ENCODE data around the gene JPH3.

The JPH3 gene

DNA sequence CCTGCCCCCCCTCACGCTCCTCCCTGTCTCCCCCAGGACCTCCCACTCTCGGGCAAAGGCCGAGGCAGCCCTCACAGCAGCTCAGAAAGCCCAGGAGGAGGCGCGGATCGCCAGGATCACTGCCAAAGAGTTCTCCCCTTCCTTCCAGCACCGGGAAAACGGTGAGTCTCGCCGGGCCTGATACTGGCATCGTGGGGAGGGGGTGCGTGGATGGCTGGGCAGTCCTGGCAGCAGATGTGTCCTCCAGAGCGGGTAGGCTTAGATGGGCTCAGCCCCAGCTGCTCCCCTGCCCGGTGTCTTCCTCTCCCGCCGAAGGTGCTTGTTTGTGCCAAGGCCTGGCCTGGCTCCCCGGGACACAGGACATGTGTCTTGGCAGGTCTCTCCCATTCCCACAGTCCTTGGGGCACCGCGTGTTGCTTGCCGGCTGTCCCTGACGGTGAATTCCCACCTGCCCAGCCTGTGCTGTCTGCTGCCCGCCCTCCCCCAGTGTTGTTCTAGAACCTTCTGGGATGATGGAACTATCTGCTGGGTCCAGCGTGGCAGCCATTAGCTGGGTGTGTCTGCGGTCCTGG is 81.9 kb downstream of the JPH3 start:
- DNase-seq, result no peak

DNA sequence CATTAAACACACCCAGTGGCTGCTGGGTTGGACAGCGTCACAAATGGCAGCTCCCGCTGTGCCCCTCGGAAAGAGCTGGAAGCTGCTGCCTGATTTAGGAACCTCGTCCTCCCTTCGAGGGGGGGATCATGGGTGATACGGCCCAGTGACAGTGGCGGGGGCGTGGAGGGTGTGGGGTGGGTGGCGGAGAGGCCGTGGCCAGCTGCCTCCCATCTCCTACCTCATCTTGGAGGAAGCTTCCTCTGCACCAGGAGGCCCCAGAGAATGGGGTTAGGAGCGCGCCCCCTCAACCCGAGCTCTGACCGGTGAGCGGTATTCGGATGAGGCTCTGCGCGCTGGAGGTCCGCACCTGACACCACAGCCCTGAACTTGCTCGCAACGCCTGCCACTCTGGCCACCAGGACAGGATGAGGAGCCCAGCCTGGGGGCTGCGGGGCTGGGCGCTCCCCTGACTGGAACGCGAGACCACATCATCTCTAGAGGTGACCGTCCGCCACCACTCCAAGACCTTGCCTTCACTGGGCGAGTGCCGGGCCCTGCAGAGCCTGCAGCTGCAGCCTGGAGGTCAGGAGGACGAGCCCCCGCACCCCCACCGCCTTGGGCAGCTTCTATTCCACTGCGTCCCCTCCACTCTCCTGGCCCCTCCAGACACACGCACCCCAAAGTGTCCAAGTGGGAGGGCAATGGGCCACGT is 82.5 kb downstream of the JPH3 start:
- no peak for DNase-seq

DNA sequence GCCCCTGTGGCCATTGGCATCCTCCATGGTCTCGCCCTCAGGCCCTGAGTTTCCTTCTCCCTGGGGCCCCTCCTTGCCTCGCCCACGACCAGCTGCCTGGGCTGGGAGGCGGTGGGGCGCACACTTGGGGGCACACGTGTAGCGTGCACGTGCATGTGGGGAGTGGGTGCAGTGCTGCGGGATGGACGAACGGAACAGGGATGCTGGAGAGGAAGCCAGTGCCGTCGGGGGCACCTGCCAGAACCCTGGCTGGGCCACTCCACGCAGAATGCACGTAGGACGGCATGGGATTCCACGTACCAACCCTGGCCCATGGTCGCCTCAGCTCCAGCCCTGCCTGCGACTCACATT is 83.1 kb downstream of the JPH3 start:
- no peak for DNase-seq

DNA sequence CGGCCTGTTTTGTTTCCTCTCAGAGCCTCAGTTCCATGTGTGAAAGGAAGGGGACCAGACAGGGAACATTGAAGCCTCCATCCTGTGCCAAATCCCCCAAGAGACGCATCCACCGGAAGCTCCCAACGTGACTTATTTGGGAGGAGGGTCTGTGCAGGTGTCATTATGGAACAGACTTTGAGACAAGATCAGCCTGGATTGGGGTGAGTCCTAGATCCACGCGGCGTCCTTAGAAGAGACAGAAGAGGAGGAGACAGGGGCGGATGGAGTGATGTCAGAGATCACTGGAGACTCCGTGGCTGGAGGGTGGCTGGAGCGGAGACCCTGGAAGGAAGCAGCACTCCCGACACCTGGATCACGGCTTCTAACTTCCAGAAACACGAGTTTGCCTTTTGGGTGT is 83.5 kb downstream of the JPH3 start:
- no peak for DNase-seq

DNA sequence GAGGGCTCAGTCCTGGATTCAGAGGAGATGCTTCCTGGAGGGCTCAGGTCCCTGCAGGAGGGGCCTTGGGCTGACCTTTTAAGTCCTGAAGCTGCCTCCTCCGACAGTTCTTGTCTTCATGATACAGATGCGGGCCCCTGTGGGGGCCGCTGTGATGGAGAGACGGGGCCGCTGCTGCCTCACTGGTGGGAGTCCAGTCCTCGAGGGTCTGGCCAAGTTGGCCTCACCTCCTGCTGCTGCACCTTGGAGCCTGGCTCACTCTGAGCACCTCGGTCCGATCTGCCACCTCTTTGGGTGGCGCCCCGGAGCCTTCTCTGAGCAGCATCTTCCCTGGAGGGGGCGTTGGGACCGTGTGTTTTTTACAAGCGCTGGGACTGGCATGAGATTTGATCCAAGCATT is 84.4 kb downstream of the JPH3 start:
- DNase-seq, result no peak

DNA sequence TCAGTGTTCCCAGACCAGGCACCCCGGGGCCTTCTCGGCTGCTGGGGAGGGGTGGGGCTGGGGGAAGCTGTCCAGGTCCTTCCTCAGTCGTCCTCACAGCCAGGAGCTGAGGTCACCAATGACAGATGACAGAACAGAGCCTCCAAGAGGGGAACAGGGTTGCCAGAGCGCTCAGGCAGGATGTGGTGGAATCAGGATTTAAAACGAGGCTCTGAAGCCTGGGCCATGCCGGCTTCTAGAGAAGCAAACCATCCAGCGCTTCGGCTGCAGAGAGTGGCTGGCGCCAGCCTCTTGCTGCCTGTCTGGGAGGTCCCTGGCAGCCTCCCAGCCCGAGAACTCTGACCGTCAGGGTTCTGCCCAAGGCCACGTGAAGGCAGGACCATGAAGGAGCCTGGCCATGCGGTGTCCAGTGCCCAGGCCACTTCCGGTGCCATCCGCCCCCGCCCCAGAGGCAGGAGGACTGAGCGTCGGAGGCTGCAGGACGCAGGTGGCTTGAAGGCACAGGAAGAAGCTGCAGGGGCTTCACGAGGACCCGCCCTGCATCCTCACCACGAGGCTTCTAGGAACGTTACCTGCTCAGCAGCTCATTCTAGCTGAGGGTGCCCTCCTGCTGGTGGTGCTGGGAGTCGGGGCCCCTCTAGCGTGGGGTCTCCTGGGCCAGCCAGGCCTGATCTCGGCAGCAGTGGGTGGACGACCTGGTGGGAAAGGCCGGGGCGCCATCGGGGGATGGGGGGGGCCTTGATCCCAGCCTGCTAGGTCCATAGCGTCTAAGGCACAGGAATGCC is 85.0 kb downstream of the JPH3 start:
- DNase-seq, result no peak

DNA sequence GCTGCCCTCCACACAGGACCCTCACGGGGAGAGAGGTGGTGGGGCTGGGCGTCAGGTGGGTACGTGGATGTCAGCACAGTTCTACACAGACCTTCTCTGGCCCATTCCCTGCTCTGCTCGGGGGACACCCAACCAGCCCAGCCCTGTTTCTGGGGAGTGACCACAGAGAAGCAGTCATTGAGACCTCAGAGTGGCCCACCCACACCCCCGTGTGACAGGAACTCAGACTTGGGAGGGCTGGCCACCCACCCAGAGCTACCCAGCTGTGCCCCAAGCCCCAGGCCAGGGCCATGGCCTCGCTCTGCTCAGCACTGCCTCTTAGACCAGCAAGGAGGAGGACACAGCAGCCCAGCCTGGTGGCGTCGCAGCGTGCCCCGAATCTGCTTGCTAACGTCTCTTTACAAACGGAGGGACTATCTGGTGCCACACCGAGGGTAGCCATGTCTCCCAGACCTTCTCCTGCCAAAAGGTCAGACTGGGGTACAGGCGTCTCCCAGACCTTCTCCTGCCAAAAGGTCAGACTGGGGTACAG is 85.8 kb downstream of the JPH3 start:
- no peak for DNase-seq

DNA sequence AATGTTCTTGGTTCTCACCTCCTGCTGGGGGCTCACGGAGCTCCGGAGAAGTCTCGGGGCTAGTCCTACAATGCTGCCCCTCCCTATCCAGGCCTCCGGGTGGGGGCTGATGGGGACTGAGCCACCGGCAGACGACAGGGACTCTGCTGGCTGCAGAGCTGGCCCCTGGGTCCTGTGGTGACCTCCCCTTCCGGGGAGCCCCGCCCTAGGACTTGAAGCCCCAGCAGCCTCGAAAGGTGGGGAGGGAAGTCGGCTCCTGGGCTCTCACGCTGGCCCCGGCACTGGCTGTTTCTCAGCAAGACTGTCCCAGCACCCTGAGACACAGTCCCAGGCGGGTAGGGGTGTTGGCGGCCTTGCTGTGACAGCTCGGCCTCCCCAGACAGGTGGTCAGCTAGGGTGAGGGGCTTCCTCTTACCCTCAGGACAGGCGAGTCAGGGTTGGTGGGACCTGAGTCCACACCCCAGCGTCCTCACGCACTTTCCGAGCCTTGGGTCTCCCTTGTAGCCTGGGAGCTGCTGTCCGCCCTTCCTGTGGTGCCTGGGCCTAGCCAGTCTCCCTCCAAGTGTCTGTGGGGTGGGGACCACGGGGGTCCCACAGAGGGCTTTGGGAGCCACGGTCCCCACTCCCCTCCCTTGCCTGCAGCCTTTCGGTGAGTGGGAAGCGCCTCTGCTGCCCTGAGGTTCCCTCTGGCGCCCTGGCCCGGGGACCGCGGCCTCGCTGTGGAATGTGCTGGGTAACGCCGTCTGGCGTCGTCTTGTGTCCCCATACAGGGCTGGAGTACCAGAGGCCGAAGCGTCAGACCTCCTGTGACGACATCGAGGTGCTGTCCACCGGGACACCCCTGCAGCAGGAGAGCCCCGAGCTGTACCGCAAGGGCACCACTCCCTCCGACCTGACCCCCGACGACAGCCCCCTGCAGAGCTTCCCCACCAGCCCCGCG is 86.8 kb downstream of the JPH3 start:
- DNase-seq, result no peak

DNA sequence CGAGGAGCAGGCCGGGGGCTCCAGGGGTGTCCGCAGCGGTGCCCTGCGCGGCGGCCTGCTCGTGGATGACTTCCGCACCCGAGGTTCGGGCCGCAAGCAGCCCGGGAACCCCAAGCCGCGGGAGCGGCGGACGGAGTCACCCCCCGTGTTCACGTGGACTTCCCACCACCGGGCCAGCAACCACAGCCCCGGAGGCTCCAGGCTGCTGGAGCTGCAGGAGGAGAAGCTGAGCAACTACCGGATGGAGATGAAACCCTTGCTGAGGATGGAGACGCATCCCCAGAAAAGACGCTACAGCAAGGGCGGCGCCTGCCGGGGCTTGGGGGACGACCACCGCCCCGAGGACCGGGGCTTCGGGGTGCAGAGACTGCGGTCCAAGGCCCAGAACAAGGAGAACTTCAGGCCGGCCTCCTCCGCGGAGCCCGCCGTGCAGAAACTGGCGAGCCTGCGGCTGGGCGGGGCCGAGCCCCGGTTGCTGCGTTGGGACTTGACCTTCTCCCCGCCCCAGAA is 87.7 kb downstream of the JPH3 start:
- no peak for DNase-seq

DNA sequence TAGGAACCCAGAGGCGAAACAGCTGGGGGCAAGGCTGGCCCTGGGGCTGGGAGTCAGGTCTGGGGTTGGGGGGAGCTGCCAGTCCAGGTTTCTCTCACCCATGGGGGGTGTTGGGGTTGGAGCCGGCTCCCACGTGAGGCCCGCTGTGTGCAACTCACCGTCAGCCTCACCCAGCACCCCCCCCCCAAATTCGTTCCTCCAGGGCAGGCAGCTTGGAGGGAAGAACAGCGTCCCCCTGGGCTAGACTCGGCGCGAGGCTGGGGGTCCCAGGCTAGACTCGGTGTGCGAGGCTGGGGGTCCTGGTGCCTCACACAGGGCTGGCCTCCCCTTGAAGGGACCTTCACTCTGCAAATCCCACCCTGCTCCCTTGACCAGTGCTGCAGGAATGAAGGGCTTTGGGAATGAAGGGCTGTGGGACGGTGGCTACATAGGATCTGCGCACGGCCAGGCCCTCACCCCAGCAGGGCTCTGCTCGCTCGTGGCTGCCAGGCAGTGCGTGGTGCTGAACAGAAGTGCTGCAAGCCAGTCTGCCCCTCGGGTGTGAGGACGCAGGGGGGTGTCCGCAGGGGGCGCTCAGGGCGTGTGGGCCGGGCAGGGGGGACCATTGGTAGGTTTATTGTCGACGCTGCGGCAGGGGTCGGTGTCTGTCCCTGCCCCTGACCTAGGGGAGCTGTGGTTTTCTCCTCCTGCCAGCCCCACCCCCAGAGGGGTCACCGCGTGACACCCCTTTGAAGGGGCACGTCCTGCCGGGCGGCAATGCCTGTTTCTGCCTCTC is 88.8 kb downstream of the JPH3 start:
- no peak for DNase-seq

DNA sequence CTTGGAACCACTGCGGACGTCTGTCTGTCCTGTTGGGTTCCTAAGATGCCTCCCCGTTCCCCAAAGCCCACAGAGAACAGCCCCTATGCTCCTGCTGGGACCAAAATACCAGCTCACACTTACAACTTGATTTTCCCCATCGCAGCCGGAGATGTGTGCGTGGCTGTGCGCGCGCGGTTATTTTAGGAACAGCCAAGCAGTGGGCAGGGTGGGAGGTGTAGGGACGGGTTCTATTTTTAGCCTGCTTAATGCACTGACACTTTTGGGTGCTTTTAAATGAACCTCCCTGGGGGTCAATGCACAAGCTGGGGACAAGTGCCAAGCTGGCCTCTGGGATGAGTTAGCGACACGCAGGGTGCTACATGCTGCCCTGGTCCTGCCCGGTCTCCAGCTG is 89.4 kb downstream of the JPH3 start:
- DNase-seq, result no peak

DNA sequence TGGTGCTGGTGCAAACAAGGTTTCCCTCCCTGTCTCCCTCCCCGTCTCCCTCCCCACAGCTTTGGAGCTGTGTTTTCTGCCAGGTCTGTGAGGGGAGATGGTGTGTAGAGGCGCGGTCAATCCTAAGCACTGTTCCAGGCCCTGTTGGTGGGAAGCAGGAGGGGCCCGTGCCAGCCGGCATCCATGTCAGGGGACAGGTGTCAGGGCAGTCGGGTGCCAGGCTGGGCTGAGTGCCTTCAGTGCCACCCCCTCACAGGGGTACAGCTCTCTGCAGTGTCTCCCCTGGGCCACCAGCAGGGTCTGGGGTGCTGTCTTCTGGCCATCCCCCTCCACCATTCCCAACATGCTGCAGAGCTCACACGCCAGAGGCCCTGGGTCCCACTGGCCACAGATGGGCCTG is 89.9 kb downstream of the JPH3 start:
- DNase-seq, result no peak

DNA sequence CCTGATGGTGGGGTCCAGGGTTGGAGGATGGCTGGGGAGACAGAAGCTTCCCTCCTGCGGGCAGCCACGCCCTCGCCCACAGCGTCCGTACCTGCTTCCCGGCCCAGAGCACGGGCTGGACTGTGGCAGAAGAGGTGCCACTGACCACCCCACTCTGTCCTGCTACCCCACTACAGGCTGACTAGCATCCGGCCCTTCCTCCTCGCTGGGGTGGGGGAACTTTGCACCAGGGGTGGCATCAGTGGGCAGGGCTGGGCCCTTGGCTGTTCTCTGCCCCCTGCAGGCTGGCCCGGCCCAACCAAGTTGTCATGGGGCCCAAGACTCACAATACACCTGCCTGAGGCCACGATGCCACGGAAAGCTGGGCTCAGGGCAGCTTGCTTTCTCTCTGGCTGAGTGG is 90.4 kb downstream of the JPH3 start:
- DNase-seq, result no peak

DNA sequence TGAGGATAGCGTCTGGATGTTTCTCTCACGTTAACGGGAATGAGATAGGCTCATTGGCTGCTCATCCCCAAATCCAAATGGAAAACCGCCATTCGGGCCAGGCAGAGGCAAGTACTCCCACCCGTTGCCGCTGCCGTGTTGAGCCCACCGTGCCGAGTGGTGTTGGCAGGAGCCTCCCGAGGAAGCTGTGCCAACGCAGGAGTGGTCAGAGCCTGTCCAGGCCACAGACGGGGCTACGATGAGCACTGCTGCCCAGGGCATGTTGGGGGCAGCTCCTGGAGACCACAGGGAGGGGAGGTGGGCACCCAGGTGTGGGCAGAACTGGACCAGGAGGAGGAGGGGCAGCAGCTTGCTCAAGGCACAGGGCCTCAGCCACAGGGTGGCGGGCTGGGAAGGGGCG is 91.5 kb downstream of the JPH3 start:
- no peak for DNase-seq

DNA sequence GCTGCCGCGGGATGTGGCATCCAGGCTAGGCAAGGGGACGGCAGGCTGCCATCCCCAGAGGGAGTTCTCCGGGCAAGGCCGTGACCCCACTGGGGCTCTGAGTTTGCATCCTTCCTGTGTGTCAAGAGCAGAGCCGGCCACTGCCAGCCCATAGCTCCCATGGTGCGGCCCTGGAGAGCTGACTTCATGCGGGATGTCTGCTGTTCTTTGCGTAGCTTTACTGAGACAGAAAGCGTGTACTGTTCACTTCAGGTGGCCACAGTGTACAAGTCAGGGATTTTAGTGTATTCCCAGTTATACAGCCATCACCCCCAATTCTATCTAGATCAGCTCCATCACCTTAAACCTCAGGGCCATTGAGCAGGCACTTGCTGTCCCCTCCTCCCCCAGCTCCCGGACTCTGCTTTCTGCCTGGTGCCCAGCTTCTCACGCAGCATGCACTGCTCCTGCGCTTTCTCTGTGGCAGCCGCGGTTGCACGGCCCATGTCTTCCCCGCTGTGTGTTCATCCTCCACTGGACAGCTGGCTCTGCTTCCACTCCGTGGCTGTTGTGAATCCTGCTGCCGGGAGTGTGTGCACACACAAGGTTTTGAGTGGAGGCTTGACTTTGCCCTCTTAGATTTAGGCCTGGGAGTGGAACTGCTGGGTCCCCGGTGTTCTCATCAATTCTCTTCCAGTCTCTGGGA is 92.3 kb downstream of the JPH3 start:
- DNase-seq, result no peak

DNA sequence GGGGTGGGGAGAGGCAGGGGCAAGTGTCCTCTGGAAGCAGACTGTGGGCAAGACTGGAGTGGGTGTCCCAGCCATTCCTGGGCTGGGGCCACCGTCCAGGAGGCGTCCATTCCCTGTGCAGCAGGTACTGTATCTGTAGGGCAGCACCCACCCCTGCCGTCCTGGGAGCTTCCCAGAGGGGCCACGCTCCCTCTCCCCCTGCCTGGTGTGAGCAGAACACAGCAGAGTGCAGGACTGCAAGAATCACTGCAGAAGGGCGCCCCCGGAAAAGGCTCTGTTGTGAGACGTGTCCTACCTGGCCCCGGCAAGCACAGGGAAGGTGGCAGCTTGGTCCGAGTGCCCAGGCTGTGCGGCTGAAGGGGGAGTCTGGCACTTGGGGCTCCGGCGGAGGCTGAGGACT is 93.2 kb downstream of the JPH3 start:
- DNase-seq, result no peak

DNA sequence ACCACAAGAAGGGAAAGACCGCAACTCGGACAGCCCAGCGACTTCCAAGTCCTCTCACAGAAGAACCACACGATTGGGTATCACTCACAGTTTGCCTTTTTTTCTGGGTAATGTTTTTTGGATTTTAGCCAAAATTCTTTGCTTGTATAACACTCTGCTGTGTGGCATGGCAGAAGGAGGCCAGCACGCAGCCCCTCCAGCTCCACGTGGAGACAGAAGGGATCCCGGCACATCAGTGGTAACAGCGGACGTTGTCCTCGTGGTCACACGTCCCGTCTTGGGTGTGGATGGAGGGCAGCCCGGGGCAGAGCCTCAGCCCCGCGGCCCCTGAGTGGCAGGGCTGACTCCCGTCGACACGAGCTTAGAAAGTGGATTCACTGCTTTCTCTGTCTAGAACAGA is 94.4 kb downstream of the JPH3 start:
- DNase-seq, result no peak

DNA sequence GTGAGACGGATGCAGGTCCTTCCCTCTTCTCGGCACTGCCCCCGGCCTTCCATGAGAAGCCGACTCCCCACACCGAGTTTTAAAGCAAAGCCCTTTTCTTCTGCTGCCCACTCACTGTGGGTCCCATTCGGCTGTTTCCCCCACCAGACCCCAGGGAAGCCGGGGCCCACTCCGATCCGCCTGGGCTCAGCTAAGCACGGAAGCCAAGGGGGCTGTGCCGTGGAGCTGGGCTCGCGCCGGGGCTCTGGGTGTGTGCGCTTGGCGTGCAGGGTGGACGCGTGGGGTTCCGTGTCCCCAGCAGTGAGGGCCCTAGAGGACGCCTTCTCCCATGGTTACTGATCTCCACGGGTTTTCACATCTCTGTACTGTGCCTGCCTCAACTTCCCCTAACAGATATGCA is 94.9 kb downstream of the JPH3 start:
- no peak for DNase-seq

DNA sequence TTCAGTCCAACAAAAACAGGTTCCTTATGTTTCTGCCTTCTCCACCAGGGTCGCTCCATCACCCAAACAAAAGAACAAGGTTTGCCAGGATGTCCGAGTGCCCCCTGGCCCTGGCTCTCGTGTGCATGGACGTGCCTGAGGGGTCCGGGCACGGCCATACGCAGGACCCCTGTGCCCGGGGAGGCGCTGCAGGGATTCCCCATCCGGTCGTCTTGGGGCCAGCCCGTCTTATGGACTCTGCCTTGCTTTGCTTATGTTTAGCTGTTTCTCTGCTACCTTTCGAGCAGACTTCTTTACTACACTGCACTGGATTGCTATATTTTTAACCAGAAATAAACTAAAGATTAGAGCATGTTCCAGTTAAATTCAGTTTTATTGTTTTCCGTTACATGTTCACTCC is 95.5 kb downstream of the JPH3 start:
- DNase-seq, result no peak

DNA sequence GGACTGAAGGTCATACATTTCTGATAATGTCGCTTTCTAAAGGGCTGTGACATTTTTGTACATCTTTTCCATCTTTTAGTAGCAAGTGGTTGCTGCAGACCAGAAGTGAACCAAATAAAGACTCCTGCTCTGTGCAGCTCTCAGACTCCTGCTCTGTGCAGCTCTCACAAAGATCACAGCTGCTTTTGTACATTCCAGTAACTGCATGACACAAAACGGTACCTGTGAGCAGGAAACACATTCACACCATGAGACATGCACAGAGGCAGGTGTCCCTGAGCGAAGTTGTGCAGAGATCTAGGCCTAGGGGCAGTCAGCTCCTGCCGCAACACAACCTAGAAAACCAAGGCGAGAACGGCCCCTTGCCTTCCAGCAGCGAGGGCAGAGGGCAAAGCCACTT is 95.9 kb downstream of the JPH3 start:
- DNase-seq, result no peak

DNA sequence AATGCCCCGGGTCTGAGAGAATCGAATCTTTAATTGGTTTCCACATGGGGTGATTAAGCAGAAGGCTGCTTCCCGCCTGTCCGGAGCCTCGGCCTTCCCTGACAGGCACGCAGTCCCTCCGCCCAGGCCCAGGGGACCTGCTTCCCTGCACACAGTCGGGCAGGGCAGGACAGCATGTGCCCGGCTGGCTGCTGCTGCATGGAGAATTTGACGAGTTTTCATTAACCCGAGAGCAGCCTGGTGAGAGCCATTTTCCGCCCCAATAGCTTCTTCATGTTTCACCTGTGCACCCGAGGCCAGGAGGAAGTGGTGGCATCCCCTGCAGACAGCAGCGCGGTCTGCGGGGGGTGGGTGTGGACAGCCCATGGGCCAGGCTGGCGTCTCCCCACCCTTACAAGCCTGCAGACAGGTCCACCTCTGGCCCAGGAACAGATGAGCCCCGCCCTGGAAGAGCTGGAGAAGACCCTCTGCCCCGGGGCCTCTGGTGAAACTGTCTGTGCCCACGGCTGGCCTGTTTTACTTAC is 96.4 kb downstream of the JPH3 start:
- DNase-seq, result no peak
